SK-N-SH (cell line): Measurements from ENCODE around the gene UBE2I. TPM values are rescaled to one million over a fixed set of nuclear protein-coding genes. Genes with fewer than 3 reads are reported as not detected.

Experiments
- CTCF ChIA-PET: fragments of 300-600, 350-600 bp; formaldehyde crosslinking; extraction: SDS; loops from one replicate; lab custom pipeline; 2021; lab: Yijun Ruan, JAX
- POLR2A ChIA-PET: fragments of 350-600 bp; sonication (Branson Sonifier 250); formaldehyde crosslinking; extraction: SDS; loops from one replicate; lab custom pipeline; 2020; ENCODE audit warnings: antibody characterized with exemption, inconsistent platforms; lab: Yijun Ruan, JAX
- DNase-seq: peaks from one replicate; pipeline ENCODE4 v3.0.0; 2012
- H2AFZ ChIP-seq: fragments of 200-600 bp; sonication (generic); 2 replicates; pipeline ENCODE4 v1.8.1; 2016; ENCODE audit warnings: antibody characterized with exemption, mild to moderate bottlenecking, low read depth
- H3F3A ChIP-seq: fragments of 200-600 bp; sonication (generic); replicated peaks from 2 replicates; pipeline ENCODE3; 2016; ENCODE audit warnings: antibody characterized with exemption, mild to moderate bottlenecking; ENCODE audit not compliant: insufficient read depth
- H3K27ac ChIP-seq, 2 experiments: fragments of 200-500 bp in 1 of 2; fragments of 200-600 bp in 1 of 2; sonication (Bioruptor generic) in 1 of 2; sonication (generic), shearing (Covaris generic) in 1 of 2; 2 replicates each; pipeline versions ENCODE4 v1.5.1 to v1.6.1; 2014 to 2016; ENCODE audit warnings: low read depth in 2 of 2, inconsistent platforms in 1 of 2, low read length in 1 of 2, mild to moderate bottlenecking in 1 of 2, mixed read lengths in 1 of 2
- H3K27me3 ChIP-seq: fragments of 200-600 bp; sonication (generic), shearing (Covaris generic); 2 replicates; pipeline ENCODE4 v1.6.1; 2016; ENCODE audit warnings: mixed run types; ENCODE audit not compliant: insufficient read depth
- H3K36me3 ChIP-seq, 2 experiments: fragments of 200-500 bp in 1 of 2; fragments of 200-600 bp in 1 of 2; sonication (Bioruptor generic) in 1 of 2; sonication (generic) in 1 of 2; replicated peaks in 1 of 2; 2 replicates each; pipeline versions ENCODE3 to v1.5.1; 2014 to 2016; ENCODE audit warnings: low read length in 1 of 2, mild to moderate bottlenecking in 1 of 2; ENCODE audit not compliant: insufficient read depth in 2 of 2, control insufficient read depth in 1 of 2
- H3K4me1 ChIP-seq, 2 experiments: fragments of 200-500 bp in 1 of 2; fragments of 200-600 bp in 1 of 2; sonication (Bioruptor generic) in 1 of 2; sonication (generic), shearing (Covaris generic) in 1 of 2; 2 replicates each; pipeline versions ENCODE4 v1.5.1 to v1.6.1; 2014 to 2016; ENCODE audit warnings: low read depth in 1 of 2, low read length in 1 of 2, mixed run types in 1 of 2; ENCODE audit not compliant: insufficient read depth in 2 of 2, control insufficient read depth in 1 of 2
- H3K4me2 ChIP-seq: fragments of 200-600 bp; sonication (generic), shearing (Covaris generic); 2 replicates; pipeline ENCODE4 v1.6.1; 2017; ENCODE audit warnings: mixed run types
- H3K4me3 ChIP-seq, 2 experiments: fragments of 200-500 bp in 1 of 2; fragments of 200-600 bp in 1 of 2; sonication (Bioruptor generic) in 1 of 2; sonication (generic), shearing (Covaris generic) in 1 of 2; 2 replicates each; pipeline versions ENCODE4 v1.5.1 to v1.8.1; 2014 to 2016; ENCODE audit warnings: low read depth in 2 of 2, inconsistent platforms in 1 of 2, low read length in 1 of 2, mild to moderate bottlenecking in 1 of 2, mixed read lengths in 1 of 2, moderate library complexity in 1 of 2
- H3K79me2 ChIP-seq: fragments of 200-600 bp; sonication (generic); 2 replicates; pipeline ENCODE4 v1.8.1; 2017; ENCODE audit warnings: mild to moderate bottlenecking; ENCODE audit not compliant: insufficient read depth
- H3K9ac ChIP-seq: fragments of 200-600 bp; sonication (generic); 2 replicates; pipeline ENCODE4 v1.6.1; 2017; ENCODE audit warnings: mixed run types
- H3K9me2 ChIP-seq: fragments of 200-600 bp; sonication (generic); 2 replicates; pipeline ENCODE4 v1.6.1; 2017; ENCODE audit warnings: mixed run types
- H3K9me3 ChIP-seq: fragments of 200-600 bp; sonication (generic); 2 replicates; pipeline ENCODE4 v1.6.1; 2017; ENCODE audit warnings: mixed run types, mild to moderate bottlenecking, moderate library complexity
- H4K20me1 ChIP-seq: fragments of 200-600 bp; sonication (generic); 2 replicates; pipeline ENCODE4 v1.6.1; 2017; ENCODE audit warnings: mild to moderate bottlenecking, mixed run types; ENCODE audit not compliant: insufficient read depth
- CTCF ChIP-seq: fragments of 200-600 bp; sonication (generic); IDR thresholded peaks from 2 replicates; pipeline ENCODE4 v1.6.1; 2017; ENCODE audit warnings: antibody characterized with exemption, mild to moderate bottlenecking, moderate library complexity
- ELF1 ChIP-seq: IDR thresholded peaks from 2 replicates; pipeline ENCODE4 v1.4.0; 2012
- JUND ChIP-seq: IDR thresholded peaks from 2 replicates; pipeline ENCODE4 v1.4.0; 2012
- POLR2AphosphoS5 ChIP-seq: IDR thresholded peaks from 2 replicates; pipeline ENCODE4 v1.6.1; 2012; ENCODE audit warnings: low read depth, low read length
- RAD21 ChIP-seq: IDR thresholded peaks from 2 replicates; pipeline ENCODE4 v1.6.1; 2012; ENCODE audit warnings: mild to moderate bottlenecking, low read length
- SMC3 ChIP-seq: IDR thresholded peaks from 2 replicates; pipeline ENCODE4 v1.6.1; 2012; ENCODE audit warnings: low read depth, low read length, improper control_type of control experiment
- TCF12 ChIP-seq: IDR thresholded peaks from 2 replicates; pipeline ENCODE4 v1.4.0; 2012
- USF1 ChIP-seq: IDR thresholded peaks from 2 replicates; pipeline ENCODE4 v1.4.0; 2012; ENCODE audit warnings: low read depth, borderline replicate concordance
- WGBS: methylation state at CpG from one replicate; pipeline ENCODE4 v1.1.6; 2017; ENCODE audit warnings: low lambda C conversion rate; 5-methylcytosine and 5-hydroxymethylcytosine counted together
- polyA plus RNA-seq, 3 experiments: library from polyadenylated mRNA; depleted of rRNA; stranded (reverse); fragments of >200 nt; gene quantifications; 2 replicates each; pipeline ENCODE4 v1.2.3, GENCODE V29; 2012

The UBE2I gene
- polyA plus RNA-seq, 1 of the 3 experiments (the other 2 are of a cell fraction), result 107 TPM

GRCh38 chr16:1299868-1300203 is 9.6 kb upstream of the UBE2I start (continued):
- no peak for TF ChIP-seq USF1
- no peak for TF ChIP-seq SMC3
- TF ChIP-seq, all 33 proteins: peak for 0

- H3K9ac ChIP-seq, result no peak overlapping the region
- 0 out of 4 replicates have a peak, but pooled peaks cover 0 to 3% of the 10 kb centered on the region in 2 experiments for H3K4me1 ChIP-seq
- H2AFZ ChIP-seq, result no peak overlapping the region
- peaks cover 7% of the 10 kb centered on the region for H3F3A ChIP-seq
- ChIA-PET POLR2A (no interaction called here), CTCF (interaction anchor here (0.6 to 4.1 kb wide), 21 partner anchors 8 to 410 kb away, joined by 3 to 60 read pairs (median 4); partner anchors contain the start of gene UBE2I)
- 13% methylated on average over 3 of the region's 42 CpGs for WGBS
- peak overlapping the region; percentile 48; the same call in 1 of the 2 replicates for H3K4me2 ChIP-seq
- H3K9me3 ChIP-seq, result no peaks in the 10 kb centered on the region
- H3K27me3 ChIP-seq, result peaks cover 17% of the 10 kb centered on the region; the same call in 1 of the 2 replicates
- peak overlapping the region; percentile 23 to 45; a peak in 2 of 4 replicates for H3K4me3 ChIP-seq
- no peaks in the 10 kb centered on the region for H3K9me2 ChIP-seq
- TF ChIP-seq RAD21 (peak; percentile 42), CTCF (peak; percentile 73), JUND (no peak), SMC3 (peak; percentile 36; the same call in 1 of the 2 replicates), TCF12 (no peak)
- H3K79me2 ChIP-seq, result no peaks in the 10 kb centered on the region
- H3K36me3 ChIP-seq, result no peaks in the 10 kb centered on the region
- no peaks in the 10 kb centered on the region for H4K20me1 ChIP-seq
- no peak overlapping the region for H3K27ac ChIP-seq
- peak; percentile 91 for DNase-seq
These were observed 8.6 kb upstream of the UBE2I start for GRCh38 chr16:1300664-1301476.

GRCh38 chr16:1301562-1301961 is 7.9 kb upstream of the UBE2I start:
- no peak overlapping the region for H3K4me2 ChIP-seq
- H3K4me1 ChIP-seq, result 0 out of 4 replicates have a peak, but pooled peaks cover 0 to 3% of the 10 kb centered on the region in 2 experiments
- TF ChIP-seq ELF1, result no peak
- TF ChIP-seq CTCF, result no peak
- TF ChIP-seq SMC3, result no peak
- no peak for TF ChIP-seq POLR2AphosphoS5
- TF ChIP-seq, all 33 proteins: peak for 0
- H4K20me1 ChIP-seq, result no peaks in the 10 kb centered on the region
- 57% methylated on average over 8 of the region's 12 CpGs for WGBS
- ChIA-PET POLR2A (no interaction called here), CTCF (interaction anchor here (0.6 to 4.1 kb wide), 18 partner anchors 8 to 409 kb away, joined by 3 to 60 read pairs (median 4); partner anchors contain the start of gene UBE2I)
- H3K27ac ChIP-seq, result no peak overlapping the region
- no peaks in the 10 kb centered on the region for H3K9me3 ChIP-seq
- DNase-seq, result no peak
- no peak overlapping the region for H3K4me3 ChIP-seq
- no peaks in the 10 kb centered on the region for H3K79me2 ChIP-seq
- H3F3A ChIP-seq, result peaks cover 7% of the 10 kb centered on the region
- H3K9me2 ChIP-seq, result no peaks in the 10 kb centered on the region
- H3K9ac ChIP-seq, result no peak overlapping the region
- H2AFZ ChIP-seq, result no peak overlapping the region
- H3K36me3 ChIP-seq, result no peaks in the 10 kb centered on the region
- H3K27me3 ChIP-seq, result peaks cover 17% of the 10 kb centered on the region; the same call in 1 of the 2 replicates
